GM21528 (cell line): Measurements from ENCODE around the gene TRIM22.
"Not testable (repeated sequence)": the region's sequence is repeated elsewhere in the genome, so short reads cannot be mapped to it uniquely, and the experiment has no call there.

ENCODE experiments used
- ATAC-seq: cut with Tn5 transposase; IDR thresholded peaks from one replicate; pipeline ENCODE4 v1.9.1; 2021; ENCODE audit warnings: mild to moderate bottlenecking, moderate library complexity; ENCODE audit not compliant: unreplicated experiment, low FRiP score

TRIM22 gene

GRCh38 chr11:5689551-5689983 is at the start of gene TRIM22:
Gene TRIM22 (plus strand): TSS chr11:5689790. CDS start chr11:5696233, 6,443 bp downstream.
- ATAC-seq, result peak; percentile 81

GRCh38 chr11:5639953-5640352 is 49.6 kb upstream of the TRIM22 start:
- no peak for ATAC-seq

GRCh38 chr11:5643585-5643984 is 46.0 kb upstream of the TRIM22 start:
- no peak for ATAC-seq

GRCh38 chr11:5646139-5646538 is 43.5 kb upstream of the TRIM22 start:
- ATAC-seq, result no peak

GRCh38 chr11:5655474-5655873 is 34.1 kb upstream of the TRIM22 start:
- ATAC-seq, result no peak

GRCh38 chr11:5656956-5657355 is 32.6 kb upstream of the TRIM22 start:
- not testable (repeated sequence) for ATAC-seq

GRCh38 chr11:5658318-5658717 is 31.3 kb upstream of the TRIM22 start:
- no peak for ATAC-seq

GRCh38 chr11:5663511-5663910 is 26.1 kb upstream of the TRIM22 start:
- ATAC-seq, result no peak

- no peak for ATAC-seq
Observed at GRCh38 chr11:5665051-5665570, 24.5 kb upstream of the TRIM22 start.

- ATAC-seq, result no peak
Observed at GRCh38 chr11:5665746-5666401, 23.7 kb upstream of the TRIM22 start.

- ATAC-seq, result no peak
Observed at GRCh38 chr11:5666402-5666793, 23.2 kb upstream of the TRIM22 start.

- ATAC-seq, result no peak
Observed at GRCh38 chr11:5671831-5672230, 17.8 kb upstream of the TRIM22 start.

- no peak for ATAC-seq
Observed at GRCh38 chr11:5674391-5674790, 15.2 kb upstream of the TRIM22 start.

GRCh38 chr11:5679811-5680210 is 9.8 kb upstream of the TRIM22 start:
- no peak for ATAC-seq

GRCh38 chr11:5682890-5683441 is 6.6 kb upstream of the TRIM22 start:
- not testable (repeated sequence) for ATAC-seq

- ATAC-seq, result not testable (repeated sequence)
Observed at GRCh38 chr11:5683620-5684019, 6.0 kb upstream of the TRIM22 start.

- ATAC-seq, result peak; percentile 23
Observed at GRCh38 chr11:5684036-5684645, 5.4 kb upstream of the TRIM22 start.

GRCh38 chr11:5684646-5685362 is 4.8 kb upstream of the TRIM22 start, which contains the start of gene TRIM5:
Gene TRIM5 (minus strand): TSS chr11:5685074. CDS start chr11:5680177, 4,897 bp downstream.
- peak; percentile 80 for ATAC-seq

GRCh38 chr11:5686426-5686825 is 3.2 kb upstream of the TRIM22 start:
- no peak for ATAC-seq

GRCh38 chr11:5688482-5688881 is 1.1 kb upstream of the TRIM22 start:
- ATAC-seq, result no peak

GRCh38 chr11:5690216-5690615 is 626 bp downstream of the TRIM22 start:
- no peak for ATAC-seq
